ENCODE results near the gene SEMA4D. TPM values are rescaled to one million over a fixed set of nuclear protein-coding genes. Genes with fewer than 3 reads are reported as not detected.

Gene SEMA4D
- total and polyA plus RNA-seq, 2 of the 13 experiments (the other 11 are each of a cell fraction or from before 2014, with no cell fraction given), result 0.13 to 0.16 TPM

- TF ChIP-seq, protein P1, sequence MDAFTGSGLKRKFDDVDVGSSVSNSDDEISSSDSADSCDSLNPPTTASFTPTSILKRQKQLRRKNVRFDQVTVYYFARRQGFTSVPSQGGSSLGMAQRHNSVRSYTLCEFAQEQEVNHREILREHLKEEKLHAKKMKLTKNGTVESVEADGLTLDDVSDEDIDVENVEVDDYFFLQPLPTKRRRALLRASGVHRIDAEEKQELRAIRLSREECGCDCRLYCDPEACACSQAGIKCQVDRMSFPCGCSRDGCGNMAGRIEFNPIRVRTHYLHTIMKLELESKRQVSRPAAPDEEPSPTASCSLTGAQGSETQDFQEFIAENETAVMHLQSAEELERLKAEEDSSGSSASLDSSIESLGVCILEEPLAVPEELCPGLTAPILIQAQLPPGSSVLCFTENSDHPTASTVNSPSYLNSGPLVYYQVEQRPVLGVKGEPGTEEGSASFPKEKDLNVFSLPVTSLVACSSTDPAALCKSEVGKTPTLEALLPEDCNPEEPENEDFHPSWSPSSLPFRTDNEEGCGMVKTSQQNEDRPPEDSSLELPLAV (CRISPR knock-in tag; conservative IDR thresholded peaks at IDR 0.05; ENCODE audit: low read depth), result no peak
- TF ChIP-seq, protein P2, sequence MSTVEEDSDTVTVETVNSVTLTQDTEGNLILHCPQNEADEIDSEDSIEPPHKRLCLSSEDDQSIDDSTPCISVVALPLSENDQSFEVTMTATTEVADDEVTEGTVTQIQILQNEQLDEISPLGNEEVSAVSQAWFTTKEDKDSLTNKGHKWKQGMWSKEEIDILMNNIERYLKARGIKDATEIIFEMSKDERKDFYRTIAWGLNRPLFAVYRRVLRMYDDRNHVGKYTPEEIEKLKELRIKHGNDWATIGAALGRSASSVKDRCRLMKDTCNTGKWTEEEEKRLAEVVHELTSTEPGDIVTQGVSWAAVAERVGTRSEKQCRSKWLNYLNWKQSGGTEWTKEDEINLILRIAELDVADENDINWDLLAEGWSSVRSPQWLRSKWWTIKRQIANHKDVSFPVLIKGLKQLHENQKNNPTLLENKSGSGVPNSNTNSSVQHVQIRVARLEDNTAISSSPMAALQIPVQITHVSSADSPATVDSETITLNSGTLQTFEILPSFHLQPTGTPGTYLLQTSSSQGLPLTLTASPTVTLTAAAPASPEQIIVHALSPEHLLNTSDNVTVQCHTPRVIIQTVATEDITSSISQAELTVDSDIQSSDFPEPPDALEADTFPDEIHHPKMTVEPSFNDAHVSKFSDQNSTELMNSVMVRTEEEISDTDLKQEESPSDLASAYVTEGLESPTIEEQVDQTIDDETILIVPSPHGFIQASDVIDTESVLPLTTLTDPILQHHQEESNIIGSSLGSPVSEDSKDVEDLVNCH (CRISPR knock-in tag; IDR thresholded peaks at IDR 0.05), result no peak
- no peak for TF ChIP-seq NR0B2 (CRISPR knock-in tag; IDR thresholded peaks at IDR 0.05)
- TF ChIP-seq ZNF513 (CRISPR knock-in tag; conservative IDR thresholded peaks at IDR 0.05), result no peak
- no peak for TF ChIP-seq CREB1 (IDR thresholded peaks at IDR 0.05)
- TF ChIP-seq CREB1 (CRISPR knock-in tag; IDR thresholded peaks at IDR 0.05), result no peak
- no peak for TF ChIP-seq HIVEP1 (CRISPR knock-in tag; IDR thresholded peaks at IDR 0.05)
- TF ChIP-seq, protein P3, sequence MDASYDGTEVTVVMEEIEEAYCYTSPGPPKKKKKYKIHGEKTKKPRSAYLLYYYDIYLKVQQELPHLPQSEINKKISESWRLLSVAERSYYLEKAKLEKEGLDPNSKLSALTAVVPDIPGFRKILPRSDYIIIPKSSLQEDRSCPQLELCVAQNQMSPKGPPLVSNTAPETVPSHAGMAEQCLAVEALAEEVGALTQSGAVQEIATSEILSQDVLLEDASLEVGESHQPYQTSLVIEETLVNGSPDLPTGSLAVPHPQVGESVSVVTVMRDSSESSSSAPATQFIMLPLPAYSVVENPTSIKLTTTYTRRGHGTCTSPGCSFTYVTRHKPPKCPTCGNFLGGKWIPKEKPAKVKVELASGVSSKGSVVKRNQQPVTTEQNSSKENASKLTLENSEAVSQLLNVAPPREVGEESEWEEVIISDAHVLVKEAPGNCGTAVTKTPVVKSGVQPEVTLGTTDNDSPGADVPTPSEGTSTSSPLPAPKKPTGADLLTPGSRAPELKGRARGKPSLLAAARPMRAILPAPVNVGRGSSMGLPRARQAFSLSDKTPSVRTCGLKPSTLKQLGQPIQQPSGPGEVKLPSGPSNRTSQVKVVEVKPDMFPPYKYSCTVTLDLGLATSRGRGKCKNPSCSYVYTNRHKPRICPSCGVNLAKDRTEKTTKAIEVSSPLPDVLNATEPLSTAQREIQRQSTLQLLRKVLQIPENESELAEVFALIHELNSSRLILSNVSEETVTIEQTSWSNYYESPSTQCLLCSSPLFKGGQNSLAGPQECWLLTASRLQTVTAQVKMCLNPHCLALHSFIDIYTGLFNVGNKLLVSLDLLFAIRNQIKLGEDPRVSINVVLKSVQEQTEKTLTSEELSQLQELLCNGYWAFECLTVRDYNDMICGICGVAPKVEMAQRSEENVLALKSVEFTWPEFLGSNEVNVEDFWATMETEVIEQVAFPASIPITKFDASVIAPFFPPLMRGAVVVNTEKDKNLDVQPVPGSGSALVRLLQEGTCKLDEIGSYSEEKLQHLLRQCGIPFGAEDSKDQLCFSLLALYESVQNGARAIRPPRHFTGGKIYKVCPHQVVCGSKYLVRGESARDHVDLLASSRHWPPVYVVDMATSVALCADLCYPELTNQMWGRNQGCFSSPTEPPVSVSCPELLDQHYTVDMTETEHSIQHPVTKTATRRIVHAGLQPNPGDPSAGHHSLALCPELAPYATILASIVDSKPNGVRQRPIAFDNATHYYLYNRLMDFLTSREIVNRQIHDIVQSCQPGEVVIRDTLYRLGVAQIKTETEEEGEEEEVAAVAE (CRISPR knock-in tag; IDR thresholded peaks at IDR 0.05; ENCODE audit: borderline replicate concordance), result no peak
These were observed 49.1 kb upstream of the SEMA4D start (continued) for GRCh38 chr9:89547000-89547399.
